ENCODE data around the gene PHLDA3.

The PHLDA3 gene

DNA sequence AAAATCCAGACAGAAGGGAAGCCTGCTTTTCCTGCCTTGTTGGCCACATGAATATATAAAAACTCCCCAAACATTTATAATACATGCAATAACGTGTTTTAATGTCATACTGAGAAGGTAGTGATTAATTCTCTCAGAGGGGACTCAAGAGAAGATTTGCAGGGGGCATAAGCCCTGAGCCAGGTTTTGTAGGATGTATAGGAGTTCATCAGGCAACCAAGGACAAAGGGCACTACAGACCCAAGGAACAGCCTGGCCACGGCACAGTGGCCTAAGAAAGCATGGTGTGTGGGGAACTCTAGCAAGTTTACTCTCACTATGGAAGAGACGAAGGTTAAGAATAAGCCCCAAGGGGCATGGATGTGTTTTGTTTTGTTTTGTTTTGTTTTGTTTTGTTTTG, 32.0 kb downstream of the PHLDA3 start:
- in situ Hi-C loops (cut with HindIII; ENCODE audit: low sequenced_read_pairs), result no loop called here
- no peak for DNase-seq (ENCODE audit: low read depth, low spot score)
- TF ChIP-seq CTCF (IDR thresholded peaks at IDR 0.05; ENCODE audit: low read depth, low read length), result no peak
- no peak overlapping the region for H3K4me3 ChIP-seq (ENCODE audit: low read depth, low read length)

- in situ Hi-C loops (cut with HindIII; ENCODE audit: low sequenced_read_pairs), result no loop called here
- no peak overlapping the region for H3K4me3 ChIP-seq (ENCODE audit: low read depth, low read length)
- TF ChIP-seq CTCF (IDR thresholded peaks at IDR 0.05; ENCODE audit: low read depth, low read length), result peak; percentile 32
- no peak for DNase-seq (ENCODE audit: low read depth, low spot score)
Measured at GRCh38 chr1:201436393-201436792, 32.6 kb downstream of the PHLDA3 start.

- in situ Hi-C loops (cut with HindIII; ENCODE audit: low sequenced_read_pairs), result no loop called here
- TF ChIP-seq CTCF (IDR thresholded peaks at IDR 0.05; ENCODE audit: low read depth, low read length), result no peak
- H3K4me3 ChIP-seq (ENCODE audit: low read depth, low read length), result no peak overlapping the region
- no peak for DNase-seq (ENCODE audit: low read depth, low spot score)
Measured at GRCh38 chr1:201434266-201434665, 34.7 kb downstream of the PHLDA3 start.

DNA sequence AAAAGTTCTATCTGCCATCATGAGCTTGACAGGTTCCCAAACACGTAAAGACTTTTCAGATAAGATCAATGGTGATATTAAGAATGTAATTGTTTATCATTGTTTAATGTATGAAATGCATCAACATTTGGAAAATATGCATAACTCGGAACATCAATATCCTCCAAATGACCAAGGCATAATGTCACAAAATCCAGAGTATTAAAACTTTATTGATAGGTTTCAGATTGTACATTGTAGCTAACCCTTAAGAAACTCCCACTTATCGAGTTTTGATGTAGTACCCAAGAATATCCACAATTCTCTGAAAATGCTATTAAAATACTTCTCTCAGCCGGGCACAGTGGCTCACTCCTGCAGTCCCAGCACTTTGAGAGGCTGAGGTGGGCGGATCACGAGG, 35.4 kb downstream of the PHLDA3 start:
- no peak overlapping the region for H3K4me3 ChIP-seq (ENCODE audit: low read depth, low read length)
- in situ Hi-C loops (cut with HindIII; ENCODE audit: low sequenced_read_pairs), result no loop called here
- no peak for TF ChIP-seq CTCF (IDR thresholded peaks at IDR 0.05; ENCODE audit: low read depth, low read length)
- DNase-seq (ENCODE audit: low read depth, low spot score), result no peak

DNA sequence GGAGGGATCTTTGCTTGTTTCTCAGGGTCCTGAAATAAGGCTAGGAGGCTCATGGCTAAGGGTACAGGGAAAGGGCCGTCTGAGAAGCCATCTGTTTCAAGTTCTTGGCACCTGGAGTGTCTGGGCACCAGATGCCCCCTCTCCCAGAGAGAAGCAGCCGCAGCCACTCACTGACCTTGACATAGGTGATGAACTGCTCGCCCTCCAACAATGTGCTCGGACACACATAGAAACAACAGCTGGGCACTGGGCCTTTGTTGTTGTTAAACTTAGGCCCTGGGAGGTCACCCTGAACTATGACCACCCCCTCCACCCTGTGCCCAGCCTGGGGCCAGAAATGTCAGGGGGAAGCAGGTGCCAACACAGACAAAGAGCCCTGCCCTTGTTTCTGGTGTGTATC, 38.2 kb downstream of the PHLDA3 start:
- TF ChIP-seq CTCF (IDR thresholded peaks at IDR 0.05; ENCODE audit: low read depth, low read length), result no peak
- in situ Hi-C loops (cut with HindIII; ENCODE audit: low sequenced_read_pairs), result no loop called here
- no peak overlapping the region for H3K4me3 ChIP-seq (ENCODE audit: low read depth, low read length)
- no peak for DNase-seq (ENCODE audit: low read depth, low spot score)

GRCh38 chr1:201429736-201430501, 39.1 kb downstream of the PHLDA3 start:
- DNase-seq (ENCODE audit: low read depth, low spot score), result no peak
- H3K4me3 ChIP-seq (ENCODE audit: low read depth, low read length), result no peak overlapping the region
- in situ Hi-C loops (cut with HindIII; ENCODE audit: low sequenced_read_pairs), result no loop called here
- no peak for TF ChIP-seq CTCF (IDR thresholded peaks at IDR 0.05; ENCODE audit: low read depth, low read length)

All from astrocyte of the spinal cord (primary cell).